Raji (cell line): ENCODE data around the gene DNAH3.

ENCODE experiments used
- POLR2A ChIP-seq: IDR thresholded peaks from 2 replicates; pipeline ENCODE4 v1.6.1; 2011; ENCODE audit warnings: low read depth, low read length, control low read depth; ENCODE audit not compliant: insufficient read depth

The DNAH3 gene

GRCh38 chr16:20887207-20887606 lies 263.4 kb downstream of the DNAH3 start:
- no peak for TF ChIP-seq POLR2A

GRCh38 chr16:20886320-20886719 lies 264.3 kb downstream of the DNAH3 start:
- TF ChIP-seq POLR2A = no peak

- no peak for TF ChIP-seq POLR2A
These were observed 266.4 kb downstream of the DNAH3 start for GRCh38 chr16:20884240-20884556.

GRCh38 chr16:20883554-20884239 lies 266.9 kb downstream of the DNAH3 start:
- TF ChIP-seq POLR2A = no peak
